HUES64 (cell line): ENCODE measurements around the gene ELOA2.
"Not testable (repeated sequence)": the region's sequence is repeated elsewhere in the genome, so short reads cannot be mapped to it uniquely, and the experiment has no call there.

Experiments used
- H3K27ac ChIP-seq: 2 replicates; pipeline ENCODE4 v1.7.0; 2013; ENCODE audit warnings: low read depth, low read length, inconsistent platforms
- H3K27me3 ChIP-seq: 2 replicates; pipeline ENCODE4 v1.6.1; 2013; ENCODE audit warnings: mild to moderate bottlenecking, low read length; ENCODE audit not compliant: insufficient read depth
- H3K36me3 ChIP-seq: 2 replicates; pipeline ENCODE4 v1.6.1; 2013; ENCODE audit warnings: mild to moderate bottlenecking, low read length; ENCODE audit not compliant: insufficient read depth
- H3K4me1 ChIP-seq: 2 replicates; pipeline ENCODE4 v1.6.1; 2013; ENCODE audit warnings: mild to moderate bottlenecking, low read length, moderate library complexity; ENCODE audit not compliant: insufficient read depth
- H3K4me3 ChIP-seq: 2 replicates; pipeline ENCODE4 v1.5.1; 2013; ENCODE audit warnings: mild to moderate bottlenecking, low read length, moderate library complexity
- H3K9ac ChIP-seq: 2 replicates; pipeline ENCODE4 v1.6.1; 2013; ENCODE audit warnings: mild to moderate bottlenecking, low read depth, low read length
- H3K9me3 ChIP-seq: 2 replicates; pipeline ENCODE4 v1.6.1; 2013; ENCODE audit warnings: low read depth, low read length; ENCODE audit not compliant: insufficient read depth
- WGBS: fragments of 150-250, 120-280 bp; methylation state at CpG from one replicate; pipeline ENCODE4 v1.1.7; 2013; ENCODE audit warnings: missing lambda C conversion rate; 5-methylcytosine and 5-hydroxymethylcytosine counted together

ELOA2 gene

DNA sequence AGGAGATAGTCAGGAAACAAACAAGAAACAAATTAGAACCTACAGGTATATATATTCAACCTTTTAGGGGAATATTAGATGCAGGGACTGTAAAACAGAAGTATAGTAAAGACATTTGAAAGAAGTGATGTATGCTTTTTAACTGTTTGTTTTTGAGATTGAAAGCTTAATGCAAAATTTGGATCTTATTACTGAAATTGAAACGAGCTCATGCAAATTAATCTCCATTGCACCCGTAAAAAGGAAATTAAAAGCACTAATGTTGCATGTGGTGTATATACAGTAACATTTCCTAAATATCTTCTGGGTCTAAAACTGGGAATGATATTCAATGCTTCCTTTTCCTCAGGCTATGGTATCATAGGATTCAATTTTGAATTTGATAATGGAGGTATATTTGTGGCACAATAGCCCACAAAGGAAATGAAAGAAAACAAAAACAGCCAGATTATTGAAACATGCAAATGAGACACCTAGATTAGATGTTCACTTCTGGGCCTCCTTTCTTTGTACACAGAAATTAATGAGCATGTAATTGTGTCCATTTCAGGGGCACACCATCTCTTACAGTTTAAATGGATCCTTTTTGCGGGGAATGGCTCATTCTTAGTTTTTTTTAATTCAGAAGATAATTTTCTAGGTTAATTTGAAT is 1.6 kb upstream of the ELOA2 start:
- WGBS: 96% methylated on average over 3 of the region's 3 CpGs
- Histone ChIP-seq H3K9me3 (no peaks in the 10 kb centered on the region), H3K4me1 (no peaks in the 10 kb centered on the region), H3K9ac (no peak overlapping the region), H3K27me3 (no peaks in the 10 kb centered on the region), H3K4me3 (no peak overlapping the region), H3K27ac (no peak overlapping the region), H3K36me3 (no peaks in the 10 kb centered on the region)

GRCh38 chr18:47036298-47036874 is 965 bp upstream of the ELOA2 start:
- Histone ChIP-seq H3K4me1 (no peaks in the 10 kb centered on the region), H3K9ac (no peak overlapping the region), H3K36me3 (no peaks in the 10 kb centered on the region), H3K4me3 (no peak overlapping the region), H3K9me3 (no peaks in the 10 kb centered on the region), H3K27me3 (no peaks in the 10 kb centered on the region), H3K27ac (no peak overlapping the region)
- WGBS: no CpG with 5 or more reads among the region's 2 CpGs

DNA sequence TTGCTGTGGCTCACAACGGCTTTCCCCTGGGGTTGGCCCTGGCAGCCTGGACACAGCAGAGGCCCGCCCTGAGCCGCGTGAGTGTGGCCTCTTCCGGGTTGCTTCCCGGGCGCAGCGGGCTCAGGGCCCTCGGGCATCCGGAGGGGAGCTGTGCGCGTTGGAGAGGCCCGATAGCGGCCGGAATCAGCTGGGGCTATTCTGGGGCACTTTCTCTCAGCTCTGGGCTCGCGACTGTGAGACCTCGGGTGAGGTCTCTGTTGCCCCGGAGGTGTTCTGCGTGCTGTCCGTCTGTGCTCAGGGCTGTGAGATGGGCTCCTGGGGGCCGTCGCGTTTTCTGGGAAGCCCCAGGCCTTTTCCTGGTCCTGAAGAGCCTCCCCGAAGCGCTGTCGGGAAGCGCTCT is 830 bp downstream of the ELOA2 start:
- H3K9me3 ChIP-seq, H3K9ac ChIP-seq, H3K27me3 ChIP-seq, H3K4me3 ChIP-seq, H3K27ac ChIP-seq, H3K4me1 ChIP-seq, H3K36me3 ChIP-seq: not testable (repeated sequence)
- 95% methylated on average over 28 of the region's 28 CpGs for WGBS

DNA sequence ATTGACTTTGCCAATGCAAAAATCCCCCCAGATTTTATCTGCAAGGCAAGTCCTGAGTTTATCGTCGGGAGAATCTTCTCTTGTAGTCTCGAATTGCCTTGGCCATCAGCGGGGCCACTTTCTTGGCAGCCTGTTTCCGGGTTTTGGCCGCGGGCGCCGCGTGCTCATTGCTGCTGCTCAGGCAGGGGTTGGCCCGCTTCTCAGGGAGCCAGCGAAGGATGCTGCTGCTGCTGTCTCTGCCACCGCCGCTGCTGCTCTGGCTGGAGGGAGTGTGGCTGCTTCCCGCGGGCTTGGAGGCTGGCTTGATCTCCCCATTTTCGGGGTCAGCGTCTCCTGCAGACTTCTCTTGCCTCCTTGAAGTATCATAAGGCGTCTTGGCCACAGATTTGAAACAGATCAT is 2.5 kb downstream of the ELOA2 start:
- Histone ChIP-seq H3K4me1 (no peaks in the 10 kb centered on the region), H3K9ac (no peak overlapping the region), H3K4me3 (no peak overlapping the region), H3K9me3 (no peaks in the 10 kb centered on the region), H3K36me3 (no peaks in the 10 kb centered on the region), H3K27me3 (no peaks in the 10 kb centered on the region), H3K27ac (no peak overlapping the region)
- WGBS: 95% methylated on average over 19 of the region's 19 CpGs

GRCh38 chr18:47030887-47031286 is 4.5 kb downstream of the ELOA2 start:
- not testable (repeated sequence) for H3K9ac ChIP-seq, H3K4me3 ChIP-seq, H3K27ac ChIP-seq, H3K27me3 ChIP-seq, H3K9me3 ChIP-seq, H3K36me3 ChIP-seq, H3K4me1 ChIP-seq
- 95% methylated on average over 4 of the region's 12 CpGs for WGBS

DNA sequence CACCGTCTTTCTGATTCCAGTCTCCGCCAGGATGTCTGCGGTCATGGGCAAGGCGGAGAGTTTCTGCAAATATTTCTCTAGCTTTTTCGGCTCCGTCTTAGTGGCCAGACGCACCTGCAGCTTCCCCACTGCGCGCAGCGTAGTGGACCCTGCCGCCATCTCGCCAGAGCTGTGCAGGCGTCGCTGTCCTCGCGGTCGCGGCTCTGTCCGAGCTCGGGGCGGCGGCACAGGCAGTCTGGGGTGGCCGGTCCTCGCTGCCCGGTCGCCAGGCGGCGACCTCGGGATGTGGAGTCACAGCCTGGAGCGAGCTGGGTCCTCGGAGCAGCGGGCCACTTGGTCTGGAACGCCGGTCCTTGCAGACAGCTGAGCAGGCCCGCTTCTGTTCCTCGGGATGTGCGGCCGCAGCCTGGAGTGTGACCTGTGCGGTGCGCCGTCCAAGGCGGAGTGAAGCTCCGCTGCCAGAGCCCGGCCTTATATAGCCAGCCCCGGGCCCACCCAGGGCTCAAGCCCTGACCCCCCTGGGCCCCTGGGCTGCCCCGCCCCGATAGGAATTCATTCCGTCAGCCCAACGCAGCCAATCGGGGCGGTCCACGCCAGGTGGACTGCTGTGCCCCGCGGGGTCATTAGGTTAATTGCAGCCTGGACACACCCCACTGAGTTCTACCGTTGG is 5.6 kb downstream of the ELOA2 start:
- not testable (repeated sequence) for H3K9ac ChIP-seq, H3K36me3 ChIP-seq, H3K27ac ChIP-seq, H3K9me3 ChIP-seq, H3K4me3 ChIP-seq, H3K4me1 ChIP-seq, H3K27me3 ChIP-seq
- no CpG with 5 or more reads among the region's 55 CpGs for WGBS

DNA sequence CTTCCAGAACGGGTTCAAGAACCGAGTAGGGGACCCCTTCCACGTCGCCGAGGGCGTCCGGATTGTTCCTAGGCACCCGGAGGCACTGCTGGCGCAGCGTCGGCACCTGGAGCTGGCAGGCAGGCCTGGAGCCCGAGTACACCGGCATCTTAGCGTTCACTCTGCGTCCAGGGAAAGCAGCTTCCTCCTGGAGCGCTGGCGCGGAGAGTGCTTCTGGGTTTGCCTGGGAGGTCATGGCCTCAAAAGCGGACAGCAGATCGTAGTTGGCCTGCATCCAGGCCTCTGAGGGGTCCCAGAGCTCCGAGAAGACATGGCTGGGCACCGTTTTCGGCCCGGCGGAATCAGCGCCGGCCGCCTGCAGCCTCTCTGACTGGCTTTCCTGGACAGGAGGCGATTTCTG is 6.7 kb downstream of the ELOA2 start:
- H3K4me3 ChIP-seq, H3K27ac ChIP-seq, H3K27me3 ChIP-seq, H3K36me3 ChIP-seq, H3K9ac ChIP-seq, H3K4me1 ChIP-seq, H3K9me3 ChIP-seq: not testable (repeated sequence)
- WGBS: 97% methylated on average over 7 of the region's 29 CpGs

DNA sequence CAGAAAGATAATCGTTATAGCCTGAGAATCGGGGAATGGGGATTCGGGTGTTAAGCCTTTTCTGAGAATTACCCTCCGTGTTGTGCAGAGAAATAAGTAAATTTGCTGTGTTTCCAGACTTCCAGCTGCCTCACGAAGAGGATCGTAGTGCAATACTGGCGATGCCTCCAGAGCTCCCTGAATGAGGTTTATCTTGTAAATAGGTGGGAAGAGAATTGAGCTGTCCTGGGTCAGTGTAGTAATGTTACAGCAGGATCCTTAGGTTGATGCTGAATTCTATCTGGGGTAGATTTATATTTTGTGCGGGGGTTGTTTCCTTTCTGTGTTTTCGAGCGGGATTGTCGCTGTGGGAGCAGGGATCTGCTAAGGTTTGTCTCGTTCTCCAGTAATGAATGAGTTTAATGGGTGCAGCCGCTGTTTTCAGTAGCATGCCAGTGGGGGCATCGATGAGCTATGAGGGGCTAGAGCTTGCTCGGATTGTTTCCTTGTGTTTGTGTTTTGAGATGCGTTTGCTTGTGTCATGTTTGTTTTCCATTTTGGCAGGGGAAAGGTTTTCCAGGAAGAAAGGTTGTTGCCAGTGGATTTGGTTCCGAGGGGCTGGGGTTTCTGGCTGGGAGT is 9.8 kb downstream of the ELOA2 start:
- H3K9me3 ChIP-seq, H3K9ac ChIP-seq, H3K36me3 ChIP-seq, H3K27ac ChIP-seq, H3K4me1 ChIP-seq, H3K4me3 ChIP-seq, H3K27me3 ChIP-seq: not testable (repeated sequence)
- 93% methylated on average over 3 of the region's 17 CpGs for WGBS

DNA sequence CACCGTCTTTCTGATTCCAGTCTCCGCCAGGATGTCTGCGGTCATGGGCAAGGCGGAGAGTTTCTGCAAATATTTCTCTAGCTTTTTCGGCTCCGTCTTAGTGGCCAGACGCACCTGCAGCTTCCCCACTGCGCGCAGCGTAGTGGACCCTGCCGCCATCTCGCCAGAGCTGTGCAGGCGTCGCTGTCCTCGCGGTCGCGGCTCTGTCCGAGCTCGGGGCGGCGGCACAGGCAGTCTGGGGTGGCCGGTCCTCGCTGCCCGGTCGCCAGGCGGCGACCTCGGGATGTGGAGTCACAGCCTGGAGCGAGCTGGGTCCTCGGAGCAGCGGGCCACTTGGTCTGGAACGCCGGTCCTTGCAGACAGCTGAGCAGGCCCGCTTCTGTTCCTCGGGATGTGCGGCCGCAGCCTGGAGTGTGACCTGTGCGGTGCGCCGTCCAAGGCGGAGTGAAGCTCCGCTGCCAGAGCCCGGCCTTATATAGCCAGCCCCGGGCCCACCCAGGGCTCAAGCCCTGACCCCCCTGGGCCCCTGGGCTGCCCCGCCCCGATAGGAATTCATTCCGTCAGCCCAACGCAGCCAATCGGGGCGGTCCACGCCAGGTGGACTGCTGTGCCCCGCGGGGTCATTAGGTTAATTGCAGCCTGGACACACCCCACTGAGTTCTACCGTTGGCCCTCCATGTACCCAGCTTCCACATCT is 11.5 kb downstream of the ELOA2 start:
- H3K36me3 ChIP-seq, H3K27ac ChIP-seq, H3K4me1 ChIP-seq, H3K9me3 ChIP-seq, H3K9ac ChIP-seq, H3K27me3 ChIP-seq, H3K4me3 ChIP-seq: not testable (repeated sequence)
- WGBS: no CpG with 5 or more reads among the region's 55 CpGs

DNA sequence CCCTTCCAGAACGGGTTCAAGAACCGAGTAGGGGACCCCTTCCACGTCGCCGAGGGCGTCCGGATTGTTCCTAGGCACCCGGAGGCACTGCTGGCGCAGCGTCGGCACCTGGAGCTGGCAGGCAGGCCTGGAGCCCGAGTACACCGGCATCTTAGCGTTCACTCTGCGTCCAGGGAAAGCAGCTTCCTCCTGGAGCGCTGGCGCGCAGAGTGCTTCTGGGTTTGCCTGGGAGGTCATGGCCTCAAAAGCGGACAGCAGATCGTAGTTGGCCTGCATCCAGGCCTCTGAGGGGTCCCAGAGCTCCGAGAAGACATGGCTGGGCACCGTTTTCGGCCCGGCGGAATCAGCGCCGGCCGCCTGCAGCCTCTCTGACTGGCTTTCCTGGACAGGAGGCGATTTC is 12.6 kb downstream of the ELOA2 start:
- not testable (repeated sequence) for H3K27me3 ChIP-seq, H3K9ac ChIP-seq, H3K9me3 ChIP-seq, H3K36me3 ChIP-seq, H3K27ac ChIP-seq, H3K4me1 ChIP-seq, H3K4me3 ChIP-seq
- 98% methylated on average over 7 of the region's 29 CpGs for WGBS

DNA sequence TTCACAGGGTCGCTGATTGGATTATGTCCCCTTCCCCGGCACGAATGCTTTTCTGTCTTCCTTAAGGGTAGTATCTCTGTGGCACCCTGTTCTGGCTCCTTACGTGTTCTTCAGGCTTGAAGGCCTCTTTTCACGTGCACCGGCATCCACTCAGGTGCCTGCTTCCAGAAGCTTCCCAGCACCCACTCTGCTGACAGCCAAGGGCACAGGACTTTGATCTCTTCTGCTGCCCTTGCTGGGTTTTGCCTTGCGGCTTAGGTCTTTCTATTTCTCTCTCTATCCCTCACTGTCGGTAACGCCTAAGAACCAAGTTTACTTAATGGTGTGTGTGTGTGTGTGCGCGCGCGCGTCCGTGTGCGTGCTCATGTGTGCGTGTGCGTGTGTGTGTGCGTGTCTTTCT is 14.7 kb downstream of the ELOA2 start:
- not testable (repeated sequence) for H3K4me3 ChIP-seq, H3K36me3 ChIP-seq, H3K4me1 ChIP-seq, H3K27ac ChIP-seq, H3K9me3 ChIP-seq, H3K27me3 ChIP-seq, H3K9ac ChIP-seq
- no CpG with 5 or more reads among the region's 19 CpGs for WGBS
